Smooth muscle cell of the pulmonary artery (primary cell): ENCODE measurements around the gene SH3BP1. TPM values are rescaled to one million over a fixed set of nuclear protein-coding genes. Genes with fewer than 3 reads are reported as not detected.

Experiments
- total RNA-seq: library from RNA; depleted of rRNA; stranded (reverse); fragments of >200 nt; gene quantifications from 2 replicates; pipeline ENCODE4 v1.2.3, GENCODE V29; 2014

Gene SH3BP1
- 10.6 and 13.7 TPM in 2 replicates for total RNA-seq

DNA sequence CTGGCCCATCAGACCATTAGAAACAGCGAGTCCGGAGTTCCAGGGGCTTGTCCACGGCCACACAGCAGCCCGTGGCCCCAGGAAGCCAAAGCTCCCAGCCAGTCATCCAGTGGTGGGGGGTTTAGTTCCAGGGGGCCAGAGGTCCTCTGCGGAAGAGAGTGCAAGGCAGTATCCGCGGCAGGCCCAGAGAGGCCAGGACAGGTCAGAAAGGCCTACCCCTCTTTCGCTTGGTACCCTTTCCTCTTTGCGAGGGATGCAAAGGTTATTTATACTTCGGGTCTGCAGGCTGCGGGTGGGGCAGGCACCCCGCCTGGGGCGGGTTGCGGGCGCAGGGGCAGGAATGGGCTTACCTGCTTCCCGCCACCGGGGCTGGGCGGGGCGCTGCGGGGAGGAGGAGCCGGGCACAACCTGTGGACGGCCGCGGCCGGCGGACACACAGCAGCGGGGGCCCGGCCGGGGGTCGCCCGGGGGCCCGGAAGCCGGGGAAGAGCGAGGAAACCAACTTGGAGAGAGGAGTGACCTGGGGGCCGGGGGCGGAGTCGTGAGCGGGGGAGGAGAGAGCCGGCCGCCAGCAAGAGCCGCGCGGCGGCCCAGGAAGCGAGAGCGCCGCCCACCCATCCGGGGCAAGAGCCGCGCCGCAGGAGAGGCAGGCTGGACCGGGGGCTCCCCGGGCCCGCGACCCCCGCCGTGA lies at the start of gene SH3BP1:
Gene SH3BP1, plus strand, starts transcription at position 600 of the 691 bp plus-strand sequence. CDS start 119 bp downstream, outside the sequence.

GRCh38 chr22:37608477-37609239 lies 30.8 kb upstream of the SH3BP1 start, which contains the start of gene GGA1:
Gene GGA1, plus strand, starts transcription at chr22:37608834. Its CDS starts 27 bp downstream, at chr22:37608861.

GRCh38 chr22:37658133-37659065 lies 18.9 kb downstream of the SH3BP1 start, which contains the start of gene PDXP:
Gene PDXP, plus strand, starts transcription at chr22:37658723. Its CDS starts 60 bp downstream, at chr22:37658783.

GRCh38 chr22:37674951-37675929 lies 35.8 kb downstream of the SH3BP1 start, which contains the start of gene LGALS1:
Gene LGALS1, plus strand, starts transcription at chr22:37675636. Its CDS starts 67 bp downstream, at chr22:37675703.

GRCh38 chr22:37686002-37686982 lies 46.8 kb downstream of the SH3BP1 start, which contains the start of gene NOL12:
Gene NOL12, plus strand, starts transcription at chr22:37686343. Its CDS starts 50 bp downstream, at chr22:37686393.

GRCh38 chr22:37696657-37697537 lies 57.4 kb downstream of the SH3BP1 start, which contains the start of gene TRIOBP:
Gene TRIOBP, plus strand, starts transcription at chr22:37697048. Its CDS starts 4,318 bp downstream, at chr22:37701366.

Other genes starting within 250 kb of the SH3BP1 start
- gene ELFN2, start 212.2 kb upstream of the SH3BP1 start, total RNA-seq = under 0.01 and 0.10 TPM in 2 replicates
- gene MFNG, start 153.3 kb upstream of the SH3BP1 start, total RNA-seq = 0.07 and 0.30 TPM in 2 replicates
- 0.91 and 3.4 TPM in 2 replicates for gene CARD10, start 120.3 kb upstream of the SH3BP1 start, total RNA-seq
- gene CDC42EP1, start 79.2 kb upstream of the SH3BP1 start, total RNA-seq = 28.5 and 37.0 TPM in 2 replicates
- not detected in 2 replicates for gene LGALS2, start 59.6 kb upstream of the SH3BP1 start, total RNA-seq
- gene GGA1, start 30.8 kb upstream of the SH3BP1 start, total RNA-seq = 39.5 and 47.0 TPM in 2 replicates
- gene PDXP, start 19.1 kb downstream of the SH3BP1 start, total RNA-seq = 14.0 and 18.2 TPM in 2 replicates
- gene LGALS1, start 36.0 kb downstream of the SH3BP1 start, total RNA-seq = 4,182 and 4,880 TPM in 2 replicates
- 8.5 and 11.3 TPM in 2 replicates for gene NOL12, start 46.7 kb downstream of the SH3BP1 start, total RNA-seq
- 176 and 183 TPM in 2 replicates for gene TRIOBP, start 57.4 kb downstream of the SH3BP1 start, total RNA-seq
- gene GCAT, start 168.3 kb downstream of the SH3BP1 start, total RNA-seq = 20.2 and 33.1 TPM in 2 replicates
- 0.07 TPM in 1 of 2 replicates, not detected in the other for gene GALR3, start 183.7 kb downstream of the SH3BP1 start, total RNA-seq
- 19.4 and 26.2 TPM in 2 replicates for gene ANKRD54, start 204.7 kb downstream of the SH3BP1 start, total RNA-seq
- gene EIF3L, start 209.8 kb downstream of the SH3BP1 start, total RNA-seq = 343 and 385 TPM in 2 replicates